ENCODE data around the gene AHI1.

AHI1 gene
- 87.4 to 96.0 reads per million in 2 donors for total RNA-seq

DNA sequence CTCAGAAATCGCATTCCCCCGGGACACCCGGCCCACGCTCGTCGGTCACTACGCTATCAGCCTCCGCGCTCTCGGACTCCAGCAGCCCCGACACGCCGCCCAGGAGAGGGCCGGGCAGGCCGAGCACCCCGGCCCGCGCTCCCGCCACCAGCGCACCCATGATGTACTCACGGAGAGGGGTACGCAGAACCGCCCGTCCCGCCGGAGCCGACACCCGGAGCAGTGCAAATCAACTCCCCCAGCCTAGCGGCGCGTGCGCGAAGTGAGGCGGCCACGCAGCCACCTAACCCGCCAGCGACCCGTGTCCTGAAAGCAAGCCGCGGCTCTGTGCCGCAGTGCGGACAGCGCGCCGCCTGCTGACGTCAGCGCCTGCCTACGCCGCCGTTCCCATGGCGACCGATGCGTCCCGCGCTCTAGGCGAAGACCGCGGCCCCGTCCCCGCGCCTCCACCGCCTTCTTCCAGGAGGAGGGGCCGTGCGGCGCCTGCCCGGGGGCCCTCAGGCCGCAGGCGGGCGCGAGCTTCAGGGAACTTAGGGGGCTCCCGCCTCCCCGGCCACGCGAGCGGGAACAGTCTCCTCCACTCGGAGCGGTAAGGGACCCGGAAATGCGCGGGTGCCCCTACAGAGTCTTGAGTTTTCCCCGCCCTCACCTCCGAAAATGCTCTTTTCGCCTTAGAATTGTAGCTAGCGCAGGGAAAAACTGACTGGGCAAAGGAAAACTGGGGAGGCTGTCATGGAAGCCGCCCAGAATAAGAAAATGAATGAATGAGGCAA, at the start of gene AHI1:
Gene AHI1 (minus strand): TSS at position 329 of the 773 bp plus-strand sequence. CDS start 5,503 bp downstream, outside the sequence.
- peak; percentile 62 to 93 (median 88) for DNase-seq

DNA sequence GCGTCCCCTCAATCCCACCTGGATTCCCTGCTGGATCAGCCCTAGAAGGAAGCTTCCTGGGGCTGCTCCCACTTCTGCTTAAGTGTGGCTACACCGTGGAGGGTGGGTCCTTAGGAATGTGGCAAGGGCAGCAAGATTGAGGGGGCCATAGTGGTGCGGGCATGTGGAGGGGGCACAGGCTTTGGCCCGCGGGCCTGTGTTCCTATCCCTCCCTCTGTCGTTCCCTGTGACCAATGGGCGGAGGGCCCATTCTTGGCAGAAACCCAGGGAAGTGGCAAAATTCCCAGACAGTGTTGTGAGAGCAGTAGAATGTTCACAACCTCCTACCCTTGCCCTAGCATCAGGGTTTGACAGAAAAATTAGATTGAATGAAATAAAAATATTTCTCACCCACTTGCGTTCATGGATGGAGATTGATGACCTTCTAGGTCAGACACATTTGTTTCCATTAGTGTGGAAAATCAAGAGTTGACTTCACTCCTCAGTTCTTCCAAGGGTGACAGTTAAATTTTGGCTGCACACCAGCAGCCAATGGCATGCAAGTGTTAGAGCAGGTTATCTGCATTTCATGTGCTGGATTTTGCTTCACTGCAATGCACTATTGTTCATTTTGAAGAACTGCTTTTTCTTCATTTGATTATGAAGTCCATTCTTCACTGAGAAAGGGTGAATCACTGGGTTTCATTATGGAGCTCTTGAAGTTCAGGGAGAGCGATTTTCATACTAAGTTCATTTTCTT, 49.3 kb upstream of the AHI1 start:
- DNase-seq: no peak

- DNase-seq: no peak
Observed at GRCh38 chr6:135546206-135546605, 48.7 kb upstream of the AHI1 start.

DNA sequence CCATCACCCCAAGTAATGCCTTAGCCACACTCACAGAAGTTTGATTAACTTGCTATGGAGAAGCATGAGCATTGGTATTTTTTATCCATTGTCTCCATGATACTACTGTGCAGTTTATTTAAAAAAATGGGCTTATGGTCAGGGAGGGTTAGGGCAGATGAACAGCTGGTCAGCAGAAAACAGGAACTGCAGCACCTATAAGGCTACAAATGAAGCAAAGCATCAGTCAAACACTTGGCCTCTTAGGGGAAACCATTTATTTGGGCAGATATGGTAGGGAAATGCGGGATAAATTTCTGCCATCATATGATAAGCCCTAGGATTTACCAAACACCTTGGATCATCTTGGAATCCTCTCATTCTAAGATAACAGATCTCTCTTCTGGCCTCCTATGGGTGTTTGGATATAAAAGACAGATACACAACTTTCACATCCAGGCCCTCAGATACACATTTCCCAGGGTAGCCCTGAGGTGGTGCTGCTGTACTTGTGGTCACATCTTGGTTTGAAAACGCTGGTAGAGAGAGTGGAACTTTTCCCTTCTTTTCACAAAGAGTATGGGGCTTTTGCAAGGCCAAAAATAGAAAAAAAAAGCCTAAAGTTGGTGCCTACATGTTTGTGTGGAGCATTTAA, 42.8 kb upstream of the AHI1 start:
- peak in 1 of 5 experiments; percentile 66 for DNase-seq

- peak in 2 of 5 experiments; percentile 16 to 99 for DNase-seq
Observed at GRCh38 chr6:135537741-135538301, 40.3 kb upstream of the AHI1 start.

DNA sequence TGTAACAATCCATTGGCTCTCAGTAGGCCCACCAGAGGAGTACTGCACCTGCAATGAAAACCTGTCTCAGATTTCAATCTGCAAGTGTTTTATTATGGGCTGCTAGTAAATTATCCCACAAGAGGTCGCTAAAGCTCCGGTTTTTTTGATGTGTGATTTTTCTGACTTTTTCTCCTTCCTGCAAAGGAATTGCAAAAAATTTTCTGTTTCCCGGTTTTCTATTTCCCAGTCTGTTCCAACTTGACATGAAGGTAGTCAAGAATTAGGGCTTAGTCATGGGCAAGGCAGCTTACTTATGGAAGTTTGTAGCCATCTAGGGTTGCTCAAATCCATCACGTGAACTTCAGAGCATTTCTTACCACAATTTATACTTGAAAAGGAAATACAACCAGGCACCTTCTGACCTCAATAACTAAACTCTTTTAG, 38.5 kb upstream of the AHI1 start:
- DNase-seq: peak in 2 of 5 experiments; percentile 8 to 88

GRCh38 chr6:135534773-135535380, 37.3 kb upstream of the AHI1 start:
- DNase-seq: no peak

DNA sequence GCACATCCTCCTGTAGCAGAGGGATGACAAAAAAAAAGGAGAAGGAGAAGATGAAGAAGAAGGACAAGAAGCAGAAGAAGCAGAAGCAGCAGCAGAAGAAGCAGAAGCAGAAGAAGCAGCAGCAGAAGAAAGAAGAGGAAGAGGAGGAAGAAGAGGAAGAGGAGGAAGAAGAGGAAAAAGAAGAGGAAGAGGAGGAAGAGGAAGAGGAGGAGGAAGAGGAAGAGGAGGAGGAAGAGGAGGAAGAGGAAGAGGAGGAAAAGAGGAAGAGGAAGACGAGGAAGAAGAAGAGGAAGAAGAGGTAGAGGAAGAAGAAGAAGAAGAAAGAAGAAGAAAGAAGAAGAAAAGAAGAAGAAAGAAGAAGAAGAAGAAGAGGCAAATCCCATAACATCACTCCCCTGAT, 35.0 kb upstream of the AHI1 start:
- DNase-seq: no peak

DNA sequence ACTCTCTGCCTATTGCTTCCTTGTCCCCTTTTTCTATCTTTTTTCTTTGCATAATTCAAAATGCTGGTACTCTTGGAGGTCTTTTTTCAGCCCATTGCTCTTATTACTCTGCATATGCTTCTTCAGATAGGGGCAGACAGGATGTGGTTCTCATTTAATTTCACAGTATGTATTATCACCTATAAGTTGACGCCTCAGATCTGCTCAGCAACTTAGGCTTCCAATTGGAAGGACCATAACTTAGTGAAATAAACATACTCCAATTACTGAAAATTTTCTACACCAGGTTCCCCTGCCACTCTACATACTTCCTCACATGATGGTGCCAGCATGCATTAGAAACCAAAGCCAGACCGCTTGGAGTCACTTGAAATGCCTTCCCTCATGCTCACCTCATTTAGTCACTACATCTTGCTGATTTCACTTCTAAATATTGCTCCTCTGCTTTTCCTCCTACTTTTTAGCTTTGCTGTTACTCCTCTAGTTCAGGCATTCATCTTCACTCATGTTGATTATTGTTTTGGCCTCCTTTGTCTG, 34.5 kb upstream of the AHI1 start:
- peak in 1 of 5 experiments; percentile 43 for DNase-seq

DNA sequence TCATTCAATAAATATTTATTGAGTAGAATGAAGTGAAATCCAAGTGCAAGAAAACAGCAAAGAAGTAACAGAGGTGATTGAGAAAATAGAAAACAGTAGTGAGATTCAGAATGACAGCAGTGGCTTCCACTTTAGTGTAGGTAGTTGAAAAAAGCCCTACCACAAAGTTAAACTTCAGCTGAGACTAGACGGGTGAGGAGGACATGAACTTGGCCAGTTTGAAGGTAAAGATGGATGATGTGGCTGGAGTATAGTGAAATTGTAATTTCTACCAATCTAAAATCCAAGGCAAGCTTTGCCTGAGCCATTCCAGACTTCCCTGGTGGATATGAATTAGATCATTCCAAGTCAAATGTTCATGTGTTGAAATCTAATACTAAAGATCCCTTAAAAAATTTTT, 32.6 kb upstream of the AHI1 start:
- no peak for DNase-seq

GRCh38 chr6:135527960-135528249, 30.4 kb upstream of the AHI1 start:
- no peak for DNase-seq

GRCh38 chr6:135527116-135527959, 29.8 kb upstream of the AHI1 start:
- DNase-seq: no peak

GRCh38 chr6:135525594-135525993, 28.1 kb upstream of the AHI1 start:
- no peak for DNase-seq

DNA sequence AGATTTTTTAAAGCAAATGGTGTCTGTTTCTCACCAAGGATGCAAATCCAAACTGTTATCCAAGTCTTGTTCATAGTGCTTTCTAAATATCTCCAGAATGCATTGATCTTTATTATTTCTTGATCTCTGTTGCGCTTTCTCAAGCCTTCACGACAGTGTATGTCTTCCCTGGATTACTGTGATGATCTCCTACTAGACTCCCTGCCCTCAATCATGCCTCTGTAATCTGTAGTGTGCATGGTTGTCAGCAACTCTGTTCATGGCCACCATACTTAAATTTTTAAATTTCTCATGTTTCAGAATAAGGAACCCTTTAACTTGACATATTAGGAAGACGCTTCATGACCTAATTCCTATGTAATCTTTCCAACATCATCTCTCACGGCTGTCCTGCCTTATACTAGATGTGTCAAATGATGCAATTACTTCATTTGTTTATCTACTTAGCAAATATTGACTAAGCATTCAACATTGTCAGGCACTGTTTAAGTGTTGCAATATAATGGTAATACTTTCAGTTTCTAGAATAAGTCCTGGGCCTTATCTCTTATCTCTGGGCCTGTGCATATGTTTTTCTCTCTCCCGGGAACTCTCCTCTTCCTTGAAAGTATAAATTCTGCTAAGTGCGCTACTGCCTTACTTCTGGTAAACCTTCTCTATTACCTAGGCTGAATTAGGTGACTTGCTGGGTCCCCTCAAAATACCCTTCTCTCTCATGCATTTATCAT, 25.6 kb upstream of the AHI1 start:
- DNase-seq: peak in 1 of 5 experiments; percentile 29

DNA sequence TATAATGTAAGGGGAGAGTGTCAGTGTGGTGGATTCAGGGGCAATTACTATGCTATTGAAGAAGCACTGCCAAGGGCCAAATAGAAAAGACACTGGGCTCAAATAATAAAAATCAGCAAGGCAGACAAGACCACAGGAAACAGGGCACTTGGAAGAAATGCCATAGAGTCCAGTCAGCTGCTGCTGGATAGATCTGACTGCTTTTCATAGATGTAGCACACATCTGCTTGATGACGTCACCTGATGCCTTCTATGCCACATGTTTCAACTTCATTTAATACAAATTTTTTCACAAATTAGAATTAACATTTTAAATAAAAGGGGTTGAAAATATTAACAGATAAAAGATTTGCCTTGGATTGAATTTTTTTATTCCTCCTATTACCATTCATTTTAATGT, 23.9 kb upstream of the AHI1 start:
- DNase-seq: no peak

- DNase-seq: no peak
Observed at GRCh38 chr6:135520781-135521180, 23.2 kb upstream of the AHI1 start.

DNA sequence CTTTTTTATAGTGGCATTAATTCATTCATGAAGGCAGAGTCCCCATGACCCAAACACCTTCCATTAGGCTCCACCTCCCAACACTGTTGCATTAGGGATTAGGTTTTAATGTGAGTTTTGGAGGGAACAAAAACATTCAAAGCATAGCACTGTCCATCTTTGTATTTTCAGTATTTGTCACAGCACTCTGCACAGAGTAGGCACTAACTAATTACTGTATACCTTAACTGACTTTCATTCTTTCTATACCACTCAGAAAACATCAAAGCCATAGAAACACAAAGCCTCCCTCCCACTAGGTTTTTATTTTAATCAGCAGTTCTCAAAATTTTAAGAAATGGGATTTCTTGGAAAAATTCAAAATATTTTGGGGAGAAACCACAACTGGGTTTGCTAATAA, 21.8 kb upstream of the AHI1 start:
- no peak for DNase-seq

GRCh38 chr6:135517527-135517926, 20.0 kb upstream of the AHI1 start:
- no peak for DNase-seq

DNA sequence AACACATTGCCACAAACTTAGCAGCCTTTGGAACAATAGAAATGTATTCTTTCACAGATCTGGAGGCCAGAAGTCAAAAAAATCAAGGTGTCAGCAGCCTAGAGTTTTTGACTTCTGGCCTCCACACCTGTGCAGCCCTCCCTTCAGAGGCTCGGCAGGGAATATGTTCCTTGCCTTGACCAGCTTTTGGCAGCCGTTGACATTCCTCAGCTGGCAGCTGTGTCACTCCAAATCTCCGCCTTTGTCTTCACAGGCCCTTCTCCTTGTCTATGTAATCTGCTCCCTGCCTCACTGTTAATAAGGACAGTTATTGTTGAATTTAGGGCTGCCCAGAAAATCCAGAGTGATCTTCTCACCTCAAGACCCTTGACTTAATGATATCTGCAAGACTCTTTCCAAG, 17.2 kb upstream of the AHI1 start:
- no peak for DNase-seq

DNA sequence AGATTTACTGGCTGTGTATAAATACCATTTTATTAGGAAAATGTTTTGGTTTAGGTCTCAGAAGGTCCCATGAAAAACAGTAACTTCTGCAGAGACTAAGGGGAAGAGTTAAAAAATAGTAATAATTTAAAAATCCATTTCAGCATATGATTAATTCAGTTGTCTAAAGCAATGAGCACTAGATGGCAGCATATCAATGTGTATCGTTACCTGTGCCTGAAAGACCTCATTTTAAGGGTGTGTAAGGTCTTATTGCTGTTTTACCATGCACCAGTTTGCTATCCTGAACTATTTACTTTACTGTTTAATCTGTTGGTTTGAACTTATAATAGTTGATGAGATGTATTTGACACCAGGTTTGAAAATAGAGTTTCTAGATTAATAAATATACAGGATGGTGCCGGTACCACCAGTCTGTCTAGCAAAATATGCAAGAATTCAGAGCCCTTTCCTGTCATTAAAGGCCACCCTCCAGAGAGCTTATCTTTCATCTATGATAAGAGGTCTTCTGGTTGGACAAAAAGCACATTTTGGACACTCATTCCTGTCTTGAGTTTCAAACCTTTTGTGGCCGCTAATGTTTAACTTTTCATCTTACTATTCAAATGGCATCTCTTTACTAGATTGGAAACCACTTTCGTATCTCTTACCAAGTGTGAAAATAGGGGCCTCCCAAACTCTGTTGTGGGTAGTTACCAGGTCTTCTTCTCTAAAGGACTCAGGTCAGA, 8.9 kb upstream of the AHI1 start:
- DNase-seq: peak in 2 of 5 experiments; percentile 17 to 86
